Hematopoietic multipotent progenitor cell treated with erythropoietin and hydrocortisone succinate and interleukin-3 and kit ligand, for 17 days (in vitro differentiated cells): ENCODE data around the gene CYP27A1.
A peak's percentile ranks its signal among the peaks of the same experiment; 100 is the strongest.
"Not testable (repeated sequence)": the region's sequence is repeated elsewhere in the genome, so short reads cannot be mapped to it uniquely, and the experiment has no call there.

Experiments
- DNase-seq: peaks from one replicate; pipeline ENCODE4 v3.0.0-alpha.2; 2015; ENCODE audit warnings: low spot score

The CYP27A1 gene

DNA sequence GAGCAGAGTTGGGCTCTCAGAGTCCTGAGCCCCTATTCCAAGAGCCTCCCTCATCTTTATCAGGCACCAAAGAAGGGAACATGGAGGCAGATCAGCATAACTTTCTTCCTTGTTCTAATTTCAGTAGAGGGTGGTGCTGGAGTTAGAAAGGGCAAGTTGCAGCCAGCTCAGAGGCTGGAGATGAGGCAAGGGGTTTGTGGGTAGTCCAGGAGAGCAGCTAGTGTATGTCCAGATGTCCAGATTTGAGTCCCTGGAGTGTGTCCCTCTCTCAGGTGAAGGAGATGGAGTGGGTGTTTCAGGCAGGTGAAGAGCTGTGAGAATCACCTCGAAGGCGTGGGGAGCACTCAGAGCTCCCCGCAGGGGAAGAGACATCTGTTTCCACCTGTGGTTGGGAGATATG, 50.1 kb downstream of the CYP27A1 start:
- DNase-seq, result no peak

DNA sequence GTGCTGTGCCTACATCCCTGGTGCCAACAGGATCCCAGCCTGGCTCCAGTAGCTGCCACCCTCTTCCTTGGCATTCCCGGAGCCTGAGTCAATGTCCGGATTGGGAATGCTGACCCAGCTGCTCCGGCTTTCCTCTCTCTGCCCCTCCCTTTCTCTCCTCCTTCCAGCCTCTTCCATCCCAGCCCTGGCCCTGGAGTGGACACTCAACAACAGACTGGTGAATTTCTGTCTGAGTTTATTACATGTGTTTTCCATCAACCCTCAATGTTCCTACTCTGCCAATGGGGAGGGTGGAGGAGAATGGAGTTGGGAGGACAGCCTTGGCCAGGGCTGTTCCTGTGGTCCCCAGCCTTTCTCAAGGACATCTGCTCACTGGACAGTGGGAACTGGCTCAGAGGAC, 50.6 kb downstream of the CYP27A1 start:
- DNase-seq, result no peak

DNA sequence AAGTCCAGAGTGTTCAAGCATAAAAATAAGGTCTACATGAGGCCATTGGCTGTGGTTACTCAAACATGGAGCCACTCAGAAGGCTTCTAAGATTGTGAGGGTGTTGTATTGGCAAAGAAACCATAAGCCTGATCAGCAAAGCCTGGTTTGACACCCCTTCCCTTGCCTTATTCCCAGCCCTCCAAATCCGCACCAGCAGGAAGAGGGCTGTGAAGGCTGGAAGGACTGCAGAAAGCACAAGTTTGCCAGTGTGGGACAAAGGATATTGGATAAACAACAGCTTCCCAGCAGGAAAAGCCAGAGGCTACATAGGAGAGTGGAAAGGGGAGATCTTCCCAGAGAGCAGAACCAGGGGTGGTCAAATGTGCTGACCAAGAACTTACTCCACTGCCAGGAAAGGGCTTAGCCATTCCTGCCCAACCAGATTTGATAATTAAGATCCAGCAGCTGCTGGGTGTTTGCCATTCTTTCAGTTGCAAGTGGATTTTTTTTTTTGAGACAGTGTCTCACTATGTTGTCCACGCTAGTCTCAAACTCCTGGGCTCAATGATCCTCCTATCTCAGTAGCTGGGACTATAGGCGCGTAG, 51.2 kb downstream of the CYP27A1 start:
- DNase-seq, result no peak

DNA sequence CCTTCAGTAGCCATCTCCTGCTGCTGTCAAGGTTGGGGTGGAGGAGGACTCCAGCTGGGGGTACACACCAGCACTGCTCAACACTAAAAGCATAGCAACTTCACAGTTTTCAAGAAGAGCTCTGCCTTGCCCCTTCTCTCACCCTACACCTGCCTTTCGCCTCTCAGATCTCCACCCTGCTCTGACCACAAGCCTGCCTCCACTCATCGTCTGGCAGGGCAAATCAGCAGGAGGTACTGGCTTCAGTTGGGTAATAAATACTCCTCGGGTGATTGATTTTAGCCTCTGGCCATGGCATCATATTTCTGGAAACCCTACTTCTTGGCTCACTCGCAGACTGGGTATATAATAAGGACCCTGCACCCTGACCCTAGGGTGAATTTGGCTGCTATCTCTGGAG, 52.7 kb downstream of the CYP27A1 start:
- no peak for DNase-seq

DNA sequence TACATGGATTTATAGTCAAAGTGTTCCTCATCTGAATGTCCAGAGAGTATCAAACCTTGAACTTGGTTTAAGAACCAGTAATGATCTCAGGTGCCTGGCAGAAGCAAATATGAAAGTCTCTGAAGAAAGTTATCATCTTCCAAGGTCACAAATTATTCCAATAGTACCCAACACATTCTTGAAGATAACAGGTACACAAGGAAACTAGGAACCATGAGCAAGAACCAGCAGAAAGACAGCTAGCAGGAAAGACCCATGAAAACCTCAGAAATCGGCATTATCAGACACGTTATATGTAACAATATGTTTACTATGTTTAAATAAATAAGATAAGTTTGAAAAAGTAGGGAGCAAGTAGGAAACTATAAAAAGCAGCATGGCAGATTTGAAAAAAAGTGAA, 55.5 kb downstream of the CYP27A1 start:
- DNase-seq, result no peak

DNA sequence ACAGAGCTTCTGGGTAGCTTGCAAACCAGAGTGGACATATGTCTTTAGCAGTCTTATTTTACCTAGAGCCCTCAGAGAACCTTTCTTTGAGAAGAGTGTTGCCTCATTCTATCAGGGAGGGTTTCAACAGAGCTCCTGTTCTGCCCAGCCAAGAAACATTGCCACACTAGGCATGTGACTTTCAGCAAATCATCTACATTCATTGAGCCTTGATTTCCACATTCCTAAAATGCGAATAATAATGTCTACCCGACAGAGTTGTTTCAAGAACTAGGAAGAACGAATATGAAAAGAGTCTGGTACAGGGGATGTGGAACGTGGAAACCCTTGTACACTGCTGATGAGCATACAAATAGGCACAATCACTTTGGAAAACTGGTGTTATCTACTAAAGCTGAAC, 57.5 kb downstream of the CYP27A1 start:
- no peak for DNase-seq

DNA sequence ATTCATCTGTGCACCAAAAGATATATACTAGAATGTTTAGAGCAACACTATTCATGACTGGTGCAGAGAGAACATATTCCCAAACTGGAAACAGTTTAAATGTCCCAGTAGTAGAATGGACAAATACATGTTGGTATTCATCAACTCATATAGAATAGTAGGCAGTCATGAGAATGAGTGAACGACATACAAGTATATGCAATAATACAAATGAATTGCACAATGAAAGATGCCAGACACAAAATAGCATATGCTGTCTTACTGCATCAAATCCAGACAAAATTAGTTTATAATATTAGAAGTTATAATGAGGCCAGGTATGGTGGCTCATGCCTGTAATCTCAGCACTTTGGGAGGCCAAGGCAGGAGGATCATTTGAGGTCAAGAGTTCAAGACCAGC, 57.9 kb downstream of the CYP27A1 start:
- no peak for DNase-seq

DNA sequence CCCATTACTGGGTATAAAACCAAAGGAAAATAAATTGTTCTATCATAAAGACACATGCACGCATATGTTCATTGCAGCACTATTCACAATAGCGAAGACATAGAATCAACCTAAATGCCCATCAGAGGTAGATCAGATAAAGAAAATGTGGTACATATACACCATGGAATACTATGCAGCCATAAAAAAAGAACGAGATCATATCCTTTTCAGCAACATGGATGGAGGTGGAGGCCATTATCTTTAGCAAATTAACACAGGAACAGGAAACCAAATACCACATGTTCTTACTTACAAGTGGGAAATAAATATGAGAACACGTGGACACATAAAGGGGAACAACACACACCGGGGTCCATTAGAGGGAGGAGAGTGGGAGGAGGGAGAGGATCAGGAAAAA, 62.4 kb downstream of the CYP27A1 start:
- DNase-seq, result not testable (repeated sequence)

DNA sequence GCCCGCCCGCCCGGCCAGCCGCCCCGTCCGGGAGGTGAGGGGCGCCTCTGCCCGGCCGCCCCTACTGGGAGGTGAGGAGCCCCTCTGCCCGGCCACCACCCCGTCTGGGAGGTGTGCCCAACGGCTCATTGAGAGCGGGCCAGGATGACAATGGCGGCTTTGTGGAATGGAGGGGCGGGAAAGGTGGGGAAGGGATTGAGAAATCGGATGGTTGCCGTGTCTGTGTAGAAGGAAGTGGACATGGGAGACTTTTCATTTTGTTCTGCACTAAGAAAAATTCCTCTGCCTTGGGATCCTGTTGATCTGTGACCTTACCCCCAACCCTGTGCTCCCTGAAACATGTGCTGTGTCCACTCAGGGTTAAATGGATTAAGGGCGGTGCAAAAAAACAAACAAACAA, 65.0 kb downstream of the CYP27A1 start:
- DNase-seq, result not testable (repeated sequence)

DNA sequence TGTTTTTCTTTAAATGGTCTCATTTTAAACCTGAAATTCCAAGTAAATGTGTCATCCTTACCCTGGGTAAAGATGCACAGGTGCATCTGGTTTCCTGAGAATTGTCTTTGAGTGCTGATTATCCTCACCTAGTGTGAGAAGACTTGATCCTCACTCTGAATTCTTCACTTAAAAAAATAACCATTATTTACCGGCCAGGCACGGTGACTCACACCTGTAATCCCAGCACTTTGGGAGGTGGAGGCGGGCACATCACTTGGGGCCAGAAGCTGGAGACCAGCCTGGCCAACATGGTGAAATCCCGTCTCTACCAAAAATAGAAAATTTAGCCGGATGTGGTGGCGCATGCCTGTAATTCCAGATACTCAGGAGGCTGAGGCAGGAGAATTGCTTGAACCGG, 67.8 kb downstream of the CYP27A1 start:
- DNase-seq, result no peak

DNA sequence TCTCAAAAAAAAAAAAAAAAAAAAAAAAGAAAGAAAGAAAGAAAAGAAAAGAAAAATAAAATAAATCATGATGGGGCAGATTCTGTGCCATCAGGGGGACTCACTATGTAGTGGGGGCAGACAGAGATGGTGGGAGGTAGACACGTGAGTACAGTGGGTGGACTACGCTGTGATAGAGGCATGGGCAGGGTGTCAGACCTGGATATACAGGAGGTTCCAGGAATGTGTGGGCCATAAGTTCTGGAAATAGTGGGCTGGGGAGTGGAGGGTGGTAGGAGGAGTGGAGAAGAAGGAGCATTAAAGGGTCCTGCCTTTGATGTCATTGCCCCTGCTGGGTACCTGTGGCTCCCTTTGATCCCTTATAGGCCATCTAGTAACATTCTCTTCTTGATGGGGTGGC, 68.8 kb downstream of the CYP27A1 start:
- DNase-seq, result no peak

DNA sequence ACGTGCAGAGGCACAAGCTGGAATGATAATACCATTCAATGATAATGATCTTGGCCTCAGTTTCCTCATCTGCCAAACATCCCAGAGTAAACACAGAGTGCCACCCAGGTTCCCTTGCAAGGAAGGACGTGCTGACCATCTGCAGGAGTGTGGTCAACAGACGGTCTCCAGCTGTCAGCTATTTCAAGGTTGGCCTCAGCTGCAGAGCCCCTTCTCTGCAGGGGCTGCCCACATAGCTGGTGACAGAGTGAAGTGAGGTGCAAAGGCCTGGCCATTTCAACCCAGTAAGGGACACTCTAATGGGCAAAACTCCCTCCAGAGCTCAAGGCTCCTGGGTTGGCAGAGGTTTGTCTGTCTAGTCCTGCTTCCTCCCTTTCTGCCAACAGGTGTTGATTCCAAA, 69.3 kb downstream of the CYP27A1 start:
- DNase-seq, result no peak

DNA sequence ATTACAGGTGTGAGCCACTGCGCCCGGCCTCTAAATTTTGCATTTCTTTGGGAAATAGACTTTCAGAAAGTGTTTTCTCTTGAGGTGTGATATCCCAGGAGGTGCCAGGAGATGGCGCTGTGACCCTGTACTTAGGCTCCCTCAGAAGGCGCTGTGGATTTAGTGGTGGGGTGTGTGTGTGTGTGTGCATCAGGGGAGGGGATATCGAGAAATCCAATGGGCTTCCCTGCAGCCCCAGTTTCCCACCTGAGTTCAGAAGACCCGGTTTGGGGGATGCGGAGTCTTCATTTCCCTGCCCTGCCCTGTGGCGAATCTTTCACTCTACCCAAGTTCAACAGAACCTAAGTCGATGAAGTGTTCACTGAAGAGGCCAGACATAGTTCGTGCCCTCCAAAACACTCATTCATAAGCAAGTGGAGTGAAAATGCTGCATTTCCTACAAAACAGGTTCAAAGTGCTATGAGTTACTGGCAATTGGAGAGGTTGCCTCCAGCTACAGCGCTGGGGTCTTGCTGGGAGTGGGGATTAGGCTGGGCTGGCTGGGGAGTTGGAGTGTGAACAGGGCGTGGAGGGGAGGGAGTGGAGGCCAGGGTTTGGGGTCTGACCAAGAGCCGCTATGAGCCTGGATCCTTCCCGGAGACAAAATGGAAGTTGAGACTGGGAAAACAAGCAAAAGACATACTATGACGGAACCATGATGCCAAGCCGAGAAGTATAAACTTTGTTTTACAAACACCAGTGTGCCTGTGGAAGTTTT, 71.1 kb downstream of the CYP27A1 start:
- peak; percentile 44 for DNase-seq

DNA sequence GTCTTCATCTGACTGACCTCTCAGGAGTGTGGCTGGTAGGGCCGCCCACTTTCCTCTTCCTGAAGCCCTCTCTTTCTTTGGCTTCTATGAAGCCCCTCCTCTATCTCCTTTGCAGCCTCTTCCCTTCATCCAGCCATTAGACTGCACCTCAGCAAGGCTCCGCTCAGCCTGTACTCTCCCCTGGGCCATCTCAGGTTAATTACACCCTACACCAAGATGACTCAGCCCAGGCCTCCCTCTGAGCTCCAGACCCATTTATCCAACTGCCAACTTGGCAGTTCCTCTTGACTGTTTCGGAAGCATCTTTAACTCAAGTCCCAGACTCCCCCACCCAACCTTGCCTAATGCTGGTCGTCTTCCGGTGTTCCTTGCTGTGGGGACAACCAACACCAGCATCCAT, 71.8 kb downstream of the CYP27A1 start:
- DNase-seq, result no peak

DNA sequence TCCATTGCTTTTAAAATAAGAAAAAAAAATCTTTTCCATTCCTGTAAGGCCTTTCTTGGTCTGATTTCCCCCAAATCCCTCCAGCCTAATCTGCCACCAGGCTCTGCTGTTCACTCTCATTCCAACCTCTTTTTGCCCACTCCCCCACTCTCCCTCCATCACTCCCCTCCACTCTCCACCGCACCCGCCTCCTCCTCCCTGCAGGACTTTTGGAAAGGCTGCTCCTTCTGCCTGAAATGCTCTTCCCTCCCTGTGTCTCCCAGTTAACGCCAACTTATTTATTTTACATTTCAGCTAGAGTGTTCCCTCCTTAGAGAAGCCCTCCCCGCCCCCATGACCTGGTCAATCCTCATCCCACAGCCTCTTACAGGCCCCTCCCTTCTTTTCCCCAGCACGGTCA, 72.9 kb downstream of the CYP27A1 start:
- DNase-seq, result no peak

DNA sequence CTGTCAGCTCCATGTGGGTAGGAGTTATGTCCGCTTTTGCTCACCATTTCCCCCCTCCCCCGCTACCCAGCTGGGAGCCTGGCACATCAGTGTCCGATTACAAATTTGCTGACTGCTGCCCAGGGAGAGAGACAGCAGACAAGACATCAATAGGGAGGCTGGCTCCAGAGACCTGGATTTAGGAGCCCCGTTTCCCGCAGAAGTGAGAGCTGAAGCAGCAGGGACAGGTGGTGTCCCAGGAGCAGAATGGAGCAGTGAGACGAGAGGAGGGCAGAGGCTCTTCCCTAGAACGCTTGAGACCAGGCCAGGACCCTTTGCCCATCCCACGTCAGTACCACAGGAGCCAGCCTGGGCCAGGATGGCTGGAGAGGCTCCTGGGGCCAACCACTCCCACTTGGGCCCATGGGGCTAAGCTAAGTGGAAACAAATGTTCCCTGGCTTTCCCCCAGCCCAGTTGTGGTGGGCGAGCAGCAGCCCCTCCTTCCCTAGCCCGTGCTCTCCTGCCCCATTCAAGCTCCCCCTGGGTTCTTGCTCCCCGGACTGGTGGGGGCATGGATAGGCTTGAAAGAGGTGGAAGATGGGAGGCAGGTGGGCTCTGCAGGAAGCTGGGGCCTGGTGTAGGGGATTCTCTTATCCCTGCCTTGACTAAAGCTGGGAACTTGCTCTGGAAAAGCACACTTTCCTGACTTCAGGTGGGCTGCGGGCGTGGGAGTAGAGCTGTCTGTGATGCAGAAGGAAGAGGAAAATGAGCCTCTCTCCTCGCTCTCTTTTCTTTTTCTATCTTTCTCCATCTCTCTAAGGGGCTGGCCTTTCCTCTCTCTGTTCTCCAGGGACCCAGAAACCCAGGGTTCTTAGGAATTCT, 73.6 kb downstream of the CYP27A1 start:
- DNase-seq, result no peak

DNA sequence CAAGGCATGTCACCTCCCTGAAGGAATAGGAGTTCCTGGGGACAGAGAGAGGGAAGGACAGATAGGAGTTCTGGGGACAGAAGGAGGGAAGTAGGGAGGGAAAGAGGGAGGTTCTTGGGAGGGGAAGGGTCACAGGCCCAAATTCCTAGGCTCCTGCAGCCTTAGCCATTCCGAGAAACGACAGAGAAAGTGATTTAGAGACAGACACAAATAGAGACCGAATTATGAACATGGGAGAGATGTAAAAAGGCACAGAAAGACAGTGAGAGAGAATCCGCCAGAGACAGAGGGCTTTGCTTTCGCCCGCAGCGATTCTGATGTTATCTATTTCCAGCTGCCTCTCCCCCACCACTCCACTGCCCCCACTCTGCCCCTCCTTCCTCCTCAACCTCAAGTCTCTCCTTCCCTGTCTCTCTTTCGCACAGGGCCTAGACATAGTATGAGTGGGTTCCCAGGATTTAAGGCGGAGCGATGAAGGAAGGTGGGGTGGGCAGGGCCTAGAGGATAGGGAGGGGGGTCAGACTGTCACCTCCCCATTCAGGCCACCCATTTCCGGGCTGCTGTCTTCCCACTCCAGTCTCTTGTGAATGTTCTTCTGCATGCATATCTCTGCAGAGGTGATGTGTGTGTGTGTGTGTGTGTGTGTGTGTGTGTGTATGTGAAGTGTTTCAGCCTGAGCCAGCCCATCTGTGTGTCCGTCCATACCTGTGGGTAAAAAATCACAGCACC, 74.4 kb downstream of the CYP27A1 start:
- DNase-seq, result no peak

DNA sequence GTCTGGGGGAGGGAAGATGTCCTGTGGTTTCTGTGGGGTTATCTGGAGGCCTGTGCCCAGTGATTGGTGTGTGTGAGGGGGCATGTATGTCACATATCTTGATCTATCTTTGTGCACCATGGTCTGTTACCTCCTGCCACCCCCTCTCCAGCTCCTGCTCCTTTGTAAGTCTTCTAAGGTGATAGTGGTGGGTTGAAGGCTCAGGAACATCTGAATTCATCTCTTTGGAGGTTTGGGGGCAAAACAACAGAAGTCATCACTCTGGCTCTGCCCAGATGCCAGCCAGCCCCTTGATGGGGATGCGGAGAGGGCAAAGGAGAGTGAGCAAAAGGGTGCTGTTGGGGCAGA, 74.9 kb downstream of the CYP27A1 start:
- no peak for DNase-seq

DNA sequence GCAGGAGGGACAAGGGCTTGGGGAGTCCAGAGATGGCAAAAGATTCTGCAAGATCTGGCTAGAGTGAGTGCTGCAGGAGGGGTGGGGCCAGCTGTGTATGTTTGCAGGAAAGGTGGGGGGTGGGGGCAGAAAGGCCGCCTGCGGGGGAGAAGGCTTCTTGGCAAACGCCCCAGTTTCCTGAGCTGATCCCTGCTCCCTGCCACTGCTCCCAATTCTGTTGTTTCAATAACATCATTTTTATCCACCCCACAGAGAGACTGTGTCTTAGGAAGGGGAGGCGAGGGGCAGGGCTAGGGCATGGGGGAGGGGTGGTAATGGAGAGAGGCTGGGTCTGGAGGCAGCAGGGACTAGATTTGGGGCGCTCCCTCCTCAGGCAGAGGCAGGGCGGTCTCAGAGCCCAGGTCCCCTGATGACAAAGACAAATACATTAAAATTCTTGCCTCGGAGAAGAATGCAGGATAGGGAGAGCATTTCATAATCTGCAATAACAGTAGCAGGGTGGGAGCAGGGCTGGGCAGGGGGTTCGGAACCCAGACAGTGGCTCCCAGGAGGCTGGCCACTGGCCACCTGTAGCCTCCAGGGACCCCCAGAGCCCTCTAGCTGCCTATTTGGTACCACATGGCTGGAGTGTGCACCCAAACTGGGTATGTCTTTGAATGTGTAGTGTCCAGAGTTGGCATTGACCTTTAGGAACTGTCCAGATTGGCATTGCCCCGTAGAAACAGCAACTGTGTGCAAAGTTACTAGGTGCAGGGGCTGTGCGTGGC, 75.6 kb downstream of the CYP27A1 start:
- no peak for DNase-seq

DNA sequence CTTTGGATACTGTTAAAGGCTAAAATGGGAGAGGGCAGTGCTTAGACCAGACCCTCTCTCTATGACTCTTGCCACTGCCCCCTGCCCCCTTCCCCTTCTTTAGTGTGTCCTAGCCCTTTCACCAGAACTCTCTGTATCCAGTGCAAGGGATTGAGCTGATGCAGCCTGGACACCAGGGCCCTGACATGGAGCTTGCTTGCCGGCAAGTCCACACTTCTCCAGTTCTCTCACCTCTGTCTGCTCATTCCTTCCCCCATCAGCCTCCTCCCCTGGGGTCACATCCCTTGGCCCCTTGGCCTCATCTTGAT, 76.1 kb downstream of the CYP27A1 start:
- DNase-seq, result no peak

DNA sequence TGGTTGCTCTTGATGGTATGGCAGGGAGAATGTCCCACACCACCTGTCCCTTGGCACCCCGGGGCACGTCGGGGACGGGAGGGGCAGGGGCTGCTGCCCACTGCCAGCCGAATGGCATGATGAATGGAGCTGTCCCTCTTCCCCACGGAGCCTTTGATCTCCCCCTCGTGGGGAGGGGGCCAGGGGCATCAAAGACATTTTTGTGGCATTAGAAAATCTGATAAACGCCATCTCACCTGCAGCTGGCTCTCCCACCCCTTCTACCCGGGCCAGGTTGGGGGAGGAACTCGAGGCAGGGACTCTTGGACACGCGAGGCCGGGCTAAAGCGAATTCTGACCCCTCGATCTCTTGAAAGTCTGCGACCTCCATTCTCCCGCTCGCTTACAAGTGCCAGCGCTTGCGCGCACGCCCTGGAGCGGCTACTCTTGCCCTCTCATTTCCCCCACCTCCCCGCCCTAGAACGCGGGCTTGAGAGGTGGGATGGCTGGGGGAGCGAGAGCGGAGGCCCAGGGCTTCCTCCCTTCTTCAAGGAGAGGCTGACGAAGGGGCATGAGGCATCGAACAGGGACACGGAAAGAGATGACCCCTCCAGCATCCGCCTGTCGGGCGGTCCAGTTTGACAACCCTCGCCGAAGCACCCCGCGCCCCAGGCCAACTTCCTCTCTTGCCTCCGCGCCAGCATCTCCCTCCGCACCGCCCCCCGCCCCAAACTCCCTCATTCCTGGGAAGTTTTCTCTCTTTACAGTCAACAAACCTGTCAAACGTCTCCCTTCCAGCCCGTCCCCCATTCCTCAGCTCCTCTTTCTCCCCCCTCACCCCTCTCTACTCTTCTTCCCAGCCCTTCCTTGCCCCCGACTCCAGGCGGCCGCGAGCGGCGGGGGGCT, 77.0 kb downstream of the CYP27A1 start:
- no peak for DNase-seq
